GM12891 (cell line): ENCODE measurements around the gene STAT3.
A peak's percentile ranks its signal among the peaks of the same experiment; 100 is the strongest.
"Not testable (repeated sequence)": the region's sequence is repeated elsewhere in the genome, so short reads cannot be mapped to it uniquely, and the experiment has no call there.

Experiments used
- DNase-seq: peaks from one replicate; pipeline ENCODE4 v3.0.0; 2011; ENCODE audit warnings: low spot score; ENCODE audit not compliant: insufficient read length
- FAIRE-seq: peaks from 2 replicates; lab custom pipeline; 2011; peaks lifted over from hg19 to GRCh38; lab: Jason Lieb, UNC
- PAX5 ChIP-seq: IDR thresholded peaks from 2 replicates; pipeline ENCODE4 v1.6.1; 2011; ENCODE audit warnings: low read length, moderate library complexity, mild to moderate bottlenecking; ENCODE audit not compliant: insufficient read depth, severe bottlenecking
- POLR2A ChIP-seq: IDR thresholded peaks from 2 replicates; pipeline ENCODE4 v1.6.1; 2011; ENCODE audit warnings: low read depth, low read length, control low read depth
- POLR2AphosphoS5 ChIP-seq: IDR thresholded peaks from 2 replicates; pipeline ENCODE4 v1.6.1; 2011; ENCODE audit warnings: low read depth, low read length, control low read depth
- POU2F2 ChIP-seq: IDR thresholded peaks from 2 replicates; pipeline ENCODE4 v1.6.1; 2011; ENCODE audit warnings: low read depth, mild to moderate bottlenecking, control low read depth, low read length, moderate library complexity
- SPI1 ChIP-seq: IDR thresholded peaks from 2 replicates; pipeline ENCODE4 v1.6.1; 2011; ENCODE audit warnings: low read depth, low read length, control low read depth
- TAF1 ChIP-seq: IDR thresholded peaks from 2 replicates; pipeline ENCODE4 v1.6.1; 2011; ENCODE audit warnings: low read depth, low read length, control low read depth

The STAT3 gene

DNA sequence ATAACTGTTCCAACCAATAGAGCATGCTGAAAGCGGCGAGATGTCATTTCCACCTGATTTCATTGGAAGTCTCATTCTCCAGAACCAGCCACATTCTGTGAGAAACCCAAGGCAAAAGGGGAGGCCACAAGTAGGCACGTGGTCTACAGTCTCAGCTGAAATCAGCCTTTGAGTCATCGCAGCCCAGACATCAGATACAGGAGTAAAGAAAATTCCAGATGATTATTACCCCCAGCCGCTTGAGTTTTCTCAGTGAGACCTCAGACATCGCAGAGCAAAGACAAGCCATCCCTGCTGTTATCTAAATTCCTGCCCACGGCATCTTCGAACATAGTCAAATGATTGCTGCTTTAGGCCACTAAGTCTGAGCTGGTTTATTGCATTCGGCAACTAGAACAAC lies 23.1 kb downstream of the STAT3 start:
- FAIRE-seq: no peak

DNA sequence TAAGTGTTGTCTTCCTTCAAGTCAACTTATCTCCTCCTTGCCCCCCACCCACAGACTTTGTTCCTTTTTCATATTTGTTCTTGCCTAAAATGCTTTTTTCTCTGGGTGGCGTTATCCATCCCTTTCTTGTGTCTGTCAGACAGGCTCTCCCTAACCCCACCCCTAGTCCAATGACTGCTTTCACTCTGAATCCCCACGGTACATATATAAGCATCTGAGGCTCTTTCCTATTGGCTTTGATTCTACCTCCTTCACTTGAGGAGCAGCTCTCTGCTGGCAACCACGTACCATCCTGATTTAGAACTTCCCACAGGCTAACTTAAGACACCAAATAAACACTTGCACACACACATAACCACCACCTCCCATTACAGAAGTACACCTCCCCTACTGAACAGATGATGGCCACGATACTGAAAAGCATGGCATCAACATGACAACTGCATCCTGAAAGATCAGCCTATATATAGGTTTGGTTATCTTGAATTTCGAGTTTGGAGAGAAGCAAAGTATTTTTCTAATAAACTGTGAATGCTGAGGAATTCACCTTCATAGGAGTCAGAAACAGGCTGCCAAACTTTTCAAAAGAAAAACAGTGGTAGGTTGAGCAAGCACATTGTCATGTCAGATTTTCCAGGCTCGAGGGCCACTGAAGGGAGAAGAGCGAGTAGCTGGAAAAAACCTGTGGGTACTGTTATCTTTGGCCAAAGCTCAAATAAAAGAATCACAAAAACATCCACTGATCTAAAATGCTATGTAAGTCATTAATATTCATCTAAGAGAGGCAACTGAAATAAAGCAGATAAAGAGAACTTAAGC lies 24.3 kb downstream of the STAT3 start:
- FAIRE-seq (no peak), DNase-seq (no peak)
- TF ChIP-seq TAF1 (no peak), POLR2A (no peak), PAX5 (no peak), POU2F2 (no peak), POLR2AphosphoS5 (no peak), SPI1 (no peak)

More for the DNA sequence above, 23.1 kb downstream of the STAT3 start:
- no peak for DNase-seq
- TF ChIP-seq POLR2AphosphoS5 (no peak), TAF1 (no peak), PAX5 (no peak), SPI1 (no peak), POLR2A (no peak), POU2F2 (no peak)

DNA sequence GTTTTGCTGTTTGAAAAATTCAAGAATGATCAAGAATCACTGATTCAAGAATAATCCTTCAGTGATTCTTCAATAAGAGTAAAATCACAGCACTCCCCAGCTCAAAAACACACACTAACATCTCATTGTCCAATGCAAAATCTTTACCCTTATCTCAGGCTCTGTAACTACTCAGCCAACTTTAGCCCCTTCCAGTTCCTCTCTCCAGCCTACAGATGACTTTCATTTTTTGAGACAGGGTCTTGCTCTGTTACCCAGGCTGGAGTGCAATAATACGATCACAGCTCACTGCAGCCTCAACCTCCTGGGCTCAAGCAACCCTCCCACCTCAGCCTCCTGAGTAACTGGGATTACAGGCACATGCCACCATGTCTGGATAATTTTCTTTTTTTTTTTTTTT lies 25.0 kb downstream of the STAT3 start:
- no peak for FAIRE-seq
- TF ChIP-seq SPI1 (peak; percentile 73), POLR2AphosphoS5 (no peak)
- no peak for DNase-seq

DNA sequence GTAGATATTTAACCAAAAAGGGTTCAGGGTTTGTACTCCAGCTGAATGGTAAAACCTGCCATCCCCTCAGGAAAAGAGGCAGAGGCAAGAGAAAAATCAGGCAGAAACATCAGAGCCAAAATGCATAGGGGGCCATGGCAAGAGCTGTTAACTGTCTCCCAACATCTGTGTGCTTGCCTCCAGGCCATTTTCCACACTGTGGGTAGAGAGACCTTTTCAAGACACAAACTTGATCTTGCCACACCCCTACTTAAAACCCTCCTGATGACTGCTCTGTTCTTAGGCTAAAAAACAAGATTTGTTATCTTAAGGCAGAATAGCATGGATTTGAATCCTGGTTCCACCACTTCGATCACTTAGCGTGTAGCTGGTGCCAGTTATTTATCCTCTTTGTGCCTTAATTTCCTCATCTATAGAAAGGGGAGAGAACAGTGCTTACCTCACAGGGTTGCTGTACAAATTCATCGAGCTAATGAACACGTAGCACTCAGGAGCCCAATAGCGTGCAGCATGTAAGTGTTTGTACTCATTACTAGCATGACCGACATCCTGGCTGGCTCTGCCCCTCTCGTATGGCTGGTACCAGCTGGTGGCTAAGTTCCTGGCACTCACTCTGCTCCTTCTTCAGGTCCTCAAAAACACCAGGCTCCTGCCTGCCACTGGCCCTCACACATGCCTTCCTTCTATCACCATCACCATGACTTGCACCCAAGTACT lies 25.8 kb downstream of the STAT3 start:
- no peak for FAIRE-seq
- DNase-seq: no peak
- no peak for TF ChIP-seq TAF1
- no peak for TF ChIP-seq POLR2AphosphoS5
- no peak for TF ChIP-seq SPI1
- TF ChIP-seq PAX5: no peak
- no peak for TF ChIP-seq POU2F2
- no peak for TF ChIP-seq POLR2A

DNA sequence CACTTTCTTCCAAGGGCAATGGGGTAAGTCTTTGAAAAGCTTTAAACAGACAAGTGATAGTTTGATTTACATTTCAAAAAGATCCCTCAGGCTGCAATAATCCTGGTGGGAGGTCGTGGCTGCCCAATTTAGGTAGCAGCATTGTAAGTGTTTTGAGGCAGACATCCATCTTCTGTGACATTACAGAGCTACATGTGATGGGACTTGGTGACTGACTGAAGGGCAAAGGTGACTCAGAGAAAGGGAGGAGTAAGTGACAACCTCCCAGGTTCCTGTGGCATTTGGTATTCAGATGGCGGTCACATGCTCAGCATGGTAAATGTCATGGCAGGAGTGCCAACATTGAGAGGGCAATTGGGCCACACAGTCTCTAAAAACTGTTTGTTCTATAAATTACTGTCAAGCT lies 26.5 kb downstream of the STAT3 start:
- no peak for TF ChIP-seq POU2F2
- TF ChIP-seq PAX5: no peak
- no peak for TF ChIP-seq POLR2A
- no peak for TF ChIP-seq TAF1
- no peak for TF ChIP-seq SPI1
- no peak for TF ChIP-seq POLR2AphosphoS5
- DNase-seq: no peak
- no peak for FAIRE-seq

DNA sequence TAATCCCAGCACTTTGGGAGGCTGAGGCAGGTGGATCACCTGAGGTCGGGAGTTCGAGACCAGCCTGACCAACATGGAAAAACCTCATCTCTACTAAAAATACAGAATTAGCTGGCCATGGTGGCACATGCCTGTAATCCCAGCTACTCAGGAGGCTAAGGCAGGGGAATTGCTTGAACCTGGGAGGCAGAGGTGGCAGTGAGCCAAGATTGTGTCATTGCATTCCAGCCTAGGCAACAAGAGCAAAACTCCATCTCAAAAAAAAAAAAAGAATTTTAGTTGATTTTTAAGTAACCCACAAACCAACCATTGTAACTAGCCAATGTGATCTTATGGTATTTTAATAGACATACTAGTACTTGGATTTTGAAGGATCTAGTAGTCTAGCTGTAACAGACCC lies 27.9 kb downstream of the STAT3 start:
- not testable (repeated sequence) for DNase-seq, FAIRE-seq

DNA sequence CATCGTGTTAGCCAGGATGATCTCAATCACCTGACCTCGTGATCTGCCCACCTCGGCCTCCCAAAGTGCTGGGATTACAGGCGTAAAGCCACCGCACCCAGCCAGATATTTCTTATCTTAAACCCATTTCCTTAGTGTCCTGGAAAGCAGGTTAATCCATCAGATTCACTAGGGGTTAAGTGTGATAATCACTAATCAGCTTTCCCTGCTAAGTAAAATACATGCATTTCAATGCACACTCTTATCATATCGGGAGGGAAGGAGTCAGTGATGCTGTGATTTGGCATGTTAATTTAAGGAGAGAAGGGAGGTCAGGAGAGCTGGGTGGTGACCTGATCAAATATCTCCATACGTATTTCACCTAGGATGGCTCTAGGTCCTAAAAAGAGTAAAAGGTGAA lies 29.1 kb downstream of the STAT3 start:
- FAIRE-seq (no peak), DNase-seq (no peak)
- TF ChIP-seq POLR2AphosphoS5: no peak
- no peak for TF ChIP-seq PAX5
- TF ChIP-seq SPI1: no peak
- TF ChIP-seq TAF1: no peak
- no peak for TF ChIP-seq POU2F2
- no peak for TF ChIP-seq POLR2A

DNA sequence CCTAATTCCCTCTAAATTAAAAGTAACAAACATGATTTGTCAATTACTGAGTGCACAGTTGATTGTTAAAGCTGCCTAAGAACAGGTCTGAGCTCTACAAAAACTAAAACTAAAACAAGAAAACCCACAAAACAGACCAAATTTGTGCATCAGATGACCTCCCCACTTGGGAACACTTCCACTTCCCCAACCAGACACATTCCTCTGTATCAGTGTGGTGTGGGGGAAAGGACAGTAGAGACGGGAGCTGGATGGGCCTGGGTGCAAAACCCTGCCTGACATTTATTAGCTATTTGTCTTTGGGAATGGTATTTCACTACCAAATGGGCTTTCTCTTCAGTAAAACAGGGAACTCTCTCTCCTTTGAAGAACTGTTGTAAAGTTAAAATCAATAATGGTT lies 29.8 kb downstream of the STAT3 start:
- no peak for DNase-seq
- TF ChIP-seq PAX5: no peak
- peak; percentile 77 for TF ChIP-seq SPI1
- FAIRE-seq: no peak

DNA sequence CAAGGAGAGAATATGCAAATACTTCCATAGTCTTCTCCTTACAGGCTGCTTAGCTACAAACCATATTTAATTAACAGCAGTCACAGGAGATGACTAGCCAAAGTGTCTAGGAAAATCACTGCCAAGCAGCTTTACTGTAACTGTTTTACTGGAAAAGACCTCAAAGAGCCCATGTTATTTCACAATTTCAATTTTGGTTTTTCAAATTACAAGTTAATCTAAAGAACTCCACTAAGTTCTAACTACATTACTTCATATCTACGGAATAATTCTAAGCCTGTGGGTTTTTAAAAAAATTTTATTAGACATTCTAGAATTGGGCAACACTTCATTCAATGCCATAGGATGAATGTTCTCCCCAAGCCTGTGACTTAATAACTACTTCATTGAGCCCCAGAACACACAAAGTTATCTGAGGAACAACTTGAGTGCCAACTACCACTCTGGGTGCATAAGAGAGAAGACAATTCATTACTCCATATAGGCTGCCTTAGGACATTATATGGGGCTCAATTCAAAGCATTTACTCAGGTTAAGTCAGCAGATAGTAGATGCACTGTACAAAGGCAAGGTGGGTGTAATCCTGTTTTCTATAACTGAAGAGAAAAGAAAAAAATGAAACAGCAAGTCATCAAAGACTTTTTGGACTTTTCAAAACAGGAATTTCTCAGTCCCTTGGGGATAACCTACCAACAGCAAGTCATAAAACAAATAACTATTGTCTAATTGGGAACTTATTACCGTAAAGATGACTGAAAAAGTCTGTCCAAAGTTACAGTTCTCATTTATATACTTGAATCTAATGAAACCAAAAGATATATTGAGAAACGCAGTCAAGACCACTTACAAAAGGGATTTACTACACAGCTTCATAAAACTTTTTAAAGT lies 33.0 kb downstream of the STAT3 start:
- DNase-seq: no peak
- no peak for FAIRE-seq
- TF ChIP-seq TAF1 (no peak), POU2F2 (no peak), POLR2AphosphoS5 (no peak), PAX5 (no peak), SPI1 (no peak)
